DOHH2 (cell line): ENCODE data around the gene MYEF2.

ENCODE experiments used
- H3F3A ChIP-seq: fragments of 200-600 bp; sonication (generic), shearing (Covaris generic); 2 replicates; pipeline ENCODE4 v1.6.0; 2016; ENCODE audit warnings: antibody characterized with exemption, mild to moderate bottlenecking; ENCODE audit not compliant: control insufficient read depth, insufficient read depth
- H3K27ac ChIP-seq: fragments of 200-600 bp; sonication (generic); 2 replicates; pipeline ENCODE4 v1.5.1; 2014; ENCODE audit warnings: low read depth, mild to moderate bottlenecking, low read length, moderate library complexity
- H3K27me3 ChIP-seq: fragments of 200-600 bp; sonication (generic); 2 replicates; pipeline ENCODE4 v1.6.1; 2014; ENCODE audit warnings: mild to moderate bottlenecking, low read length, mixed read lengths; ENCODE audit not compliant: control insufficient read depth
- H3K36me3 ChIP-seq: fragments of 200-600 bp; sonication (generic); 2 replicates; pipeline ENCODE4 v1.6.1; 2014; ENCODE audit warnings: mild to moderate bottlenecking, low read length, moderate library complexity, mixed read lengths; ENCODE audit not compliant: control insufficient read depth
- H3K4me1 ChIP-seq: fragments of 200-600 bp; sonication (generic); 2 replicates; pipeline ENCODE4 v1.6.1; 2014; ENCODE audit warnings: mild to moderate bottlenecking, low read length, mixed read lengths; ENCODE audit not compliant: control insufficient read depth
- H3K4me2 ChIP-seq: fragments of 200-600 bp; sonication (generic); 2 replicates; pipeline ENCODE4 v1.6.0; 2014; ENCODE audit warnings: mild to moderate bottlenecking, low read length, moderate library complexity
- H3K4me3 ChIP-seq: fragments of 200-600 bp; sonication (generic); 2 replicates; pipeline ENCODE4 v1.5.1; 2014; ENCODE audit warnings: mild to moderate bottlenecking, low read length, mixed read lengths
- H3K79me2 ChIP-seq: fragments of 200-600 bp; sonication (generic); 2 replicates; pipeline ENCODE4 v1.6.1; 2014; ENCODE audit warnings: mild to moderate bottlenecking, low read length, mixed read lengths; ENCODE audit not compliant: control insufficient read depth
- H3K9me2 ChIP-seq: fragments of 200-600 bp; sonication (generic); replicated peaks from 2 replicates; pipeline ENCODE4 v1.6.1; 2014; ENCODE audit warnings: mild to moderate bottlenecking, low read length, mixed read lengths; ENCODE audit not compliant: control insufficient read depth
- H3K9me3 ChIP-seq: fragments of 200-600 bp; sonication (generic); 2 replicates; pipeline ENCODE4 v1.6.1; 2014; ENCODE audit warnings: antibody characterized with exemption, low read length, mixed read lengths; ENCODE audit not compliant: control insufficient read depth, insufficient read depth
- H4K20me1 ChIP-seq: fragments of 200-600 bp; sonication (generic); 2 replicates; pipeline ENCODE4 v1.6.0; 2014; ENCODE audit warnings: low read depth, mild to moderate bottlenecking, antibody characterized with exemption, low read length, moderate library complexity; ENCODE audit not compliant: control insufficient read depth, insufficient read depth
- EZH2phosphoT487 ChIP-seq: fragments of 200-600 bp; sonication (generic); IDR thresholded peaks from 2 replicates; pipeline ENCODE4 v1.6.1; 2017; ENCODE audit warnings: borderline replicate concordance, mild to moderate bottlenecking, antibody characterized with exemption, low read length, moderate library complexity, mixed read lengths
- TF ChIP-seq, protein P1 (sequence below): fragments of 200-600 bp; sonication (generic); IDR thresholded peaks from one replicate; pipeline ENCODE4 v1.5.1; 2014; ENCODE audit warnings: antibody characterized with exemption, mild to moderate bottlenecking, low read depth, low read length; ENCODE audit not compliant: poor library complexity, severe bottlenecking

MYEF2 gene

DNA sequence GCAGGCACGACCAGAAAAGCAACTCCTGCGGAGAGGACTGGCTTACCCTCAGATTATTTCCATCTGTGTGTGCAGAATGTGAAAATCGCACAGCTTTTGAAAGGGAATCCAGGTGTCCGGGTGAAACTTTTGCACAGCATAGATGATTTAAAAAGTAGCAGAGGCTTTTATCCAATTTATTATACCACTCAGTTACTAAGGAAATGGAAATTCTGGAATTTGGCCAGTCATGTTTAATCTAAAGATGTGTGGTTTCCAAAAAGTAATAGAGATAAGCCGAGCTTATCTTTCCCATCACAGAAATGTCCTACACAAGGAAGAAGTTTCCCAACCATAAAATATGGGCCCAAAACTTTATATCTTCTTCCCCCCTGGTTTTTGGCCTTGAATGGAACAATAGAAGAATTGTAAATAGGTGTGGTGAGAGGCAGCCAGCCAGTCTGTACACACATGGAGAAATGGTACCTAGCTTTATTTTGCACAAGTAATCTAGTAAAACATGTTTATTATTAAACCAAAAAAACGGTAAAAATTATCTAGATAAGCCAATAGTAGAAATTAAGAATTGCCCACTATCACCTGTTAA lies 76.6 kb downstream of the MYEF2 start:
- TF ChIP-seq, protein P1, sequence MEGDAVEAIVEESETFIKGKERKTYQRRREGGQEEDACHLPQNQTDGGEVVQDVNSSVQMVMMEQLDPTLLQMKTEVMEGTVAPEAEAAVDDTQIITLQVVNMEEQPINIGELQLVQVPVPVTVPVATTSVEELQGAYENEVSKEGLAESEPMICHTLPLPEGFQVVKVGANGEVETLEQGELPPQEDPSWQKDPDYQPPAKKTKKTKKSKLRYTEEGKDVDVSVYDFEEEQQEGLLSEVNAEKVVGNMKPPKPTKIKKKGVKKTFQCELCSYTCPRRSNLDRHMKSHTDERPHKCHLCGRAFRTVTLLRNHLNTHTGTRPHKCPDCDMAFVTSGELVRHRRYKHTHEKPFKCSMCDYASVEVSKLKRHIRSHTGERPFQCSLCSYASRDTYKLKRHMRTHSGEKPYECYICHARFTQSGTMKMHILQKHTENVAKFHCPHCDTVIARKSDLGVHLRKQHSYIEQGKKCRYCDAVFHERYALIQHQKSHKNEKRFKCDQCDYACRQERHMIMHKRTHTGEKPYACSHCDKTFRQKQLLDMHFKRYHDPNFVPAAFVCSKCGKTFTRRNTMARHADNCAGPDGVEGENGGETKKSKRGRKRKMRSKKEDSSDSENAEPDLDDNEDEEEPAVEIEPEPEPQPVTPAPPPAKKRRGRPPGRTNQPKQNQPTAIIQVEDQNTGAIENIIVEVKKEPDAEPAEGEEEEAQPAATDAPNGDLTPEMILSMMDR, result no peak
- no peak for TF ChIP-seq EZH2phosphoT487
- no peaks in the 10 kb centered on the region for H3K27me3 ChIP-seq
- H3K9me3 ChIP-seq, result no peaks in the 10 kb centered on the region
- H4K20me1 ChIP-seq, result no peaks in the 10 kb centered on the region
- no peak overlapping the region for H3K4me2 ChIP-seq
- no peak overlapping the region for H3K4me3 ChIP-seq
- H3K27ac ChIP-seq, result no peak overlapping the region
- no peaks in the 10 kb centered on the region for H3K4me1 ChIP-seq
- H3F3A ChIP-seq, result no peaks in the 10 kb centered on the region
- no peaks in the 10 kb centered on the region for H3K36me3 ChIP-seq
- no peaks in the 10 kb centered on the region for H3K9me2 ChIP-seq
- no peaks in the 10 kb centered on the region for H3K79me2 ChIP-seq

- H3K79me2 ChIP-seq, result no peaks in the 10 kb centered on the region
- no peak for TF ChIP-seq EZH2phosphoT487
- TF ChIP-seq, protein P1, result no peak
Observed at GRCh38 chr15:48097264-48097663, 80.8 kb downstream of the MYEF2 start.

DNA sequence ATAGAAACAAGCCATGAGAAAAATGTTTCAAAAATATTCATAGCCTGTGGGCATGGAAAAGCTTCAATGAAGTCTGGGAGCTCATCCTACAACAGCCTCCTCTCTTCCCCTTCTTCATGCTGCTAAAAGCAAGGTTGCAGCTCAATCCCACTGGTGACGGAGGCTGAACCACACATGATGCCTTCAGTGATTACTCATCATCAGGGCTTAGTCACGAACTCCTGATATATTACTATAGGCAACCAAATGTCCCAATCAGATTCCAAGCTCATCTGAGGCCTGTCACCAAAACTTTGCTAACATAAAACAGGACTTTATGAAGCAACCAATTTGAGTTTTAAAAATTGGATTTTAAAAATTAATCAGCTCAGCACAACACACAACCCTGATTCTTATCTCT lies 81.3 kb downstream of the MYEF2 start:
- TF ChIP-seq EZH2phosphoT487, result no peak
- Histone ChIP-seq H4K20me1 (no peaks in the 10 kb centered on the region), H3K4me2 (no peak overlapping the region), H3K27me3 (no peaks in the 10 kb centered on the region), H3K4me3 (no peak overlapping the region), H3K27ac (no peak overlapping the region), H3K9me3 (no peaks in the 10 kb centered on the region), H3K79me2 (no peaks in the 10 kb centered on the region), H3K4me1 (no peaks in the 10 kb centered on the region), H3K9me2 (no peaks in the 10 kb centered on the region), H3K36me3 (no peaks in the 10 kb centered on the region), H3F3A (no peaks in the 10 kb centered on the region)

More at GRCh38 chr15:48097264-48097663, 80.8 kb downstream of the MYEF2 start:
- no peaks in the 10 kb centered on the region for H3K4me1 ChIP-seq
- H3F3A ChIP-seq, result no peaks in the 10 kb centered on the region
- H3K27ac ChIP-seq, result no peak overlapping the region
- no peak overlapping the region for H3K4me2 ChIP-seq
- no peaks in the 10 kb centered on the region for H3K9me2 ChIP-seq
- no peaks in the 10 kb centered on the region for H3K36me3 ChIP-seq
- H3K4me3 ChIP-seq, result no peak overlapping the region
- no peaks in the 10 kb centered on the region for H4K20me1 ChIP-seq
- no peaks in the 10 kb centered on the region for H3K27me3 ChIP-seq
- H3K9me3 ChIP-seq, result no peaks in the 10 kb centered on the region

GRCh38 chr15:48096355-48096786 lies 81.7 kb downstream of the MYEF2 start:
- H3K36me3 ChIP-seq, result no peaks in the 10 kb centered on the region
- H3K79me2 ChIP-seq, result no peaks in the 10 kb centered on the region
- H3F3A ChIP-seq, result no peaks in the 10 kb centered on the region
- no peak for TF ChIP-seq EZH2phosphoT487
- TF ChIP-seq, protein P1, result no peak
- no peak overlapping the region for H3K4me3 ChIP-seq
- H3K27me3 ChIP-seq, result no peaks in the 10 kb centered on the region
- no peaks in the 10 kb centered on the region for H4K20me1 ChIP-seq
- H3K4me1 ChIP-seq, result no peaks in the 10 kb centered on the region
- H3K27ac ChIP-seq, result no peak overlapping the region
- no peak overlapping the region for H3K4me2 ChIP-seq
- no peaks in the 10 kb centered on the region for H3K9me2 ChIP-seq
- no peaks in the 10 kb centered on the region for H3K9me3 ChIP-seq
